ENCODE measurements around the gene KIF21A.

The KIF21A gene

GRCh38 chr12:39435531-39435930 lies 7.4 kb downstream of the KIF21A start:
- no peak for DNase-seq

GRCh38 chr12:39431797-39432196 lies 11.1 kb downstream of the KIF21A start:
- no peak for DNase-seq

- no peak for DNase-seq
Measured at GRCh38 chr12:39431002-39431796, 11.7 kb downstream of the KIF21A start.

GRCh38 chr12:39429809-39430208 lies 13.1 kb downstream of the KIF21A start:
- DNase-seq: no peak

GRCh38 chr12:39427360-39427808 lies 15.5 kb downstream of the KIF21A start:
- DNase-seq: no peak

GRCh38 chr12:39426636-39427240 lies 16.2 kb downstream of the KIF21A start:
- no peak for DNase-seq

GRCh38 chr12:39420043-39420442 lies 22.9 kb downstream of the KIF21A start:
- no peak for DNase-seq

- DNase-seq: no peak
Measured at GRCh38 chr12:39419471-39419870, 23.4 kb downstream of the KIF21A start.

- no peak for DNase-seq
Measured at GRCh38 chr12:39417916-39418315, 25.0 kb downstream of the KIF21A start.

GRCh38 chr12:39413836-39414771 lies 28.8 kb downstream of the KIF21A start:
- no peak for DNase-seq

- no peak for DNase-seq
Measured at GRCh38 chr12:39412210-39412609, 30.7 kb downstream of the KIF21A start.

GRCh38 chr12:39406262-39406661 lies 36.7 kb downstream of the KIF21A start:
- no peak for DNase-seq

GRCh38 chr12:39405580-39405979 lies 37.3 kb downstream of the KIF21A start:
- DNase-seq: no peak

- DNase-seq: no peak
Measured at GRCh38 chr12:39404000-39404399, 38.9 kb downstream of the KIF21A start.

- DNase-seq: no peak
Measured at GRCh38 chr12:39403376-39403775, 39.5 kb downstream of the KIF21A start.

GRCh38 chr12:39402922-39403321 lies 40.0 kb downstream of the KIF21A start:
- DNase-seq: no peak

- no peak for DNase-seq
Measured at GRCh38 chr12:39401459-39401858, 41.5 kb downstream of the KIF21A start.

- no peak for DNase-seq
Measured at GRCh38 chr12:39395866-39396265, 47.1 kb downstream of the KIF21A start.

- DNase-seq: no peak
Measured at GRCh38 chr12:39393890-39394289, 49.0 kb downstream of the KIF21A start.

- no peak for DNase-seq
Measured at GRCh38 chr12:39393179-39393578, 49.7 kb downstream of the KIF21A start.

- no peak for DNase-seq
Measured at GRCh38 chr12:39392154-39392925, 50.6 kb downstream of the KIF21A start.

- DNase-seq: no peak
Measured at GRCh38 chr12:39390752-39391151, 52.2 kb downstream of the KIF21A start.

All from activated CD4-positive, alpha-beta T cell treated with anti-CD3 and anti-CD28 coated beads, Interleukin-2, amount 50 U/mL, for 4 hours (primary cell).